ENCODE measurements around the gene SLC25A14.

GRCh38 chrX:130347321-130347720, 7.6 kb downstream of the SLC25A14 start:
- TF ChIP-seq POLR2AphosphoS5 (IDR thresholded peaks at IDR 0.05; ENCODE audit: low read depth, low read length), result no peak
- TF ChIP-seq EZH2 (IDR thresholded peaks at IDR 0.05), result no peak
- no peak for TF ChIP-seq TCF7L2 (IDR thresholded peaks at IDR 0.05; ENCODE audit: borderline replicate concordance, extremely low read depth, insufficient read depth, insufficient read length)
- no peak for TF ChIP-seq CTCF (IDR thresholded peaks at IDR 0.05 in 2 of 3, conservative IDR thresholded peaks at IDR 0.05 in 1 of 3; ENCODE audit: borderline replicate concordance in 1 of 3, insufficient read depth in 1 of 3, low read depth in 2 of 3, low read length in 2 of 3)
- TF ChIP-seq RAD21 (IDR thresholded peaks at IDR 0.05; ENCODE audit: low read depth), result no peak
- TF ChIP-seq REST (IDR thresholded peaks at IDR 0.05; ENCODE audit: low read depth), result no peak
- TF ChIP-seq ZNF274 (IDR thresholded peaks at IDR 0.05; ENCODE audit: low read depth, low read length), result no peak
- no peak for TF ChIP-seq JUND (IDR thresholded peaks at IDR 0.05)
- no peak for TF ChIP-seq CEBPB (IDR thresholded peaks at IDR 0.05; ENCODE audit: low read depth)
- no peak for TF ChIP-seq ZFX (IDR thresholded peaks at IDR 0.05)
- no peak for TF ChIP-seq FOSL1 (IDR thresholded peaks at IDR 0.05; ENCODE audit: low read depth)
- no peak for TF ChIP-seq POLR2A (IDR thresholded peaks at IDR 0.05; ENCODE audit: borderline replicate concordance, extremely low read depth, insufficient read depth, insufficient read length)
